ENCODE measurements around the gene WDR13. TPM values are rescaled to one million over a fixed set of nuclear protein-coding genes. Genes with fewer than 3 reads are reported as not detected.

The WDR13 gene
- total RNA-seq, 4 donors from 2014 or later: 95.1 to 218 (median 107) TPM

GRCh38 chrX:48631376-48632090 lies 34.2 kb downstream of the WDR13 start:
- H3K27ac ChIP-seq: no peak overlapping the region

GRCh38 chrX:48632207-48632606 lies 34.9 kb downstream of the WDR13 start:
- H3K4me3 ChIP-seq: no peak overlapping the region
- H3K27ac ChIP-seq: no peak overlapping the region
- no peak for TF ChIP-seq POLR2A (IDR thresholded peaks at IDR 0.05)

More at GRCh38 chrX:48631376-48632090, 34.2 kb downstream of the WDR13 start:
- Histone ChIP-seq H3K27me3 (no peaks in the 10 kb centered on the region), H3K4me3 (no peak overlapping the region), H3K36me3 (no peaks in the 10 kb centered on the region), H3K9me3 (no peaks in the 10 kb centered on the region), H3K4me1 (peaks cover 0 to 5% (median 1%) of the 10 kb centered on the region in 4 donors)
- TF ChIP-seq POLR2A (IDR thresholded peaks at IDR 0.05): no peak
- TF ChIP-seq CTCF (IDR thresholded peaks at IDR 0.05): peak in 5 of 6 experiments; percentile 21 to 69 (median 62)
- DNase-seq: peak; percentile 55 to 87 (median 68)

GRCh38 chrX:48636301-48636700 lies 39.0 kb downstream of the WDR13 start:
- no peaks in the 10 kb centered on the region for H3K9me3 ChIP-seq
- no peak overlapping the region for H3K4me3 ChIP-seq
- no peak for DNase-seq
- TF ChIP-seq CTCF (IDR thresholded peaks at IDR 0.05): no peak
- TF ChIP-seq POLR2A (IDR thresholded peaks at IDR 0.05): no peak
- no peaks in the 10 kb centered on the region for H3K36me3 ChIP-seq
- no peak overlapping the region for H3K27ac ChIP-seq
- peaks cover 0 to 5% (median 1%) of the 10 kb centered on the region in 4 donors for H3K4me1 ChIP-seq
- no peaks in the 10 kb centered on the region for H3K27me3 ChIP-seq

More at GRCh38 chrX:48632207-48632606, 34.9 kb downstream of the WDR13 start:
- DNase-seq: peak in 1 of 3 donors; percentile 9
- Histone ChIP-seq H3K9me3 (no peaks in the 10 kb centered on the region), H3K36me3 (no peaks in the 10 kb centered on the region), H3K27me3 (no peaks in the 10 kb centered on the region), H3K4me1 (peaks cover 0 to 5% (median 1%) of the 10 kb centered on the region in 4 donors)

- H3K4me1 ChIP-seq: peaks cover 0 to 3% (median under 1%) of the 10 kb centered on the region in 4 donors
- TF ChIP-seq POLR2A (IDR thresholded peaks at IDR 0.05) (no peak), CTCF (IDR thresholded peaks at IDR 0.05) (no peak)
- DNase-seq: no peak
Observed at GRCh38 chrX:48636776-48637175, 39.5 kb downstream of the WDR13 start.

GRCh38 chrX:48645669-48646068 lies 48.4 kb downstream of the WDR13 start:
- Histone ChIP-seq H3K36me3 (no peaks in the 10 kb centered on the region), H3K4me3 (no peak overlapping the region), H3K4me1 (peaks cover 0 to 3% (median 0%) of the 10 kb centered on the region in 4 donors), H3K9me3 (no peaks in the 10 kb centered on the region), H3K27ac (no peak overlapping the region), H3K27me3 (no peaks in the 10 kb centered on the region)
- DNase-seq: no peak
- TF ChIP-seq POLR2A (IDR thresholded peaks at IDR 0.05) (no peak), CTCF (IDR thresholded peaks at IDR 0.05) (no peak)

More at GRCh38 chrX:48636776-48637175, 39.5 kb downstream of the WDR13 start:
- no peaks in the 10 kb centered on the region for H3K9me3 ChIP-seq
- H3K4me3 ChIP-seq: no peak overlapping the region
- no peaks in the 10 kb centered on the region for H3K27me3 ChIP-seq
- H3K36me3 ChIP-seq: no peaks in the 10 kb centered on the region
- no peak overlapping the region for H3K27ac ChIP-seq

GRCh38 chrX:48648336-48648751 lies 51.1 kb downstream of the WDR13 start:
- peak overlapping the region in 1 of 4 donors; percentile 16 for H3K27ac ChIP-seq

More at GRCh38 chrX:48648336-48648751, 51.1 kb downstream of the WDR13 start:
- H3K9me3 ChIP-seq: no peaks in the 10 kb centered on the region
- no peaks in the 10 kb centered on the region for H3K27me3 ChIP-seq
- no peak for TF ChIP-seq POLR2A (IDR thresholded peaks at IDR 0.05)
- TF ChIP-seq CTCF (IDR thresholded peaks at IDR 0.05): peak in 4 of 6 experiments; percentile 34 to 51 (median 45)
- H3K4me3 ChIP-seq: no peak overlapping the region
- peaks cover 0 to 3% (median 0%) of the 10 kb centered on the region in 4 donors for H3K4me1 ChIP-seq
- peak in 2 of 3 donors; percentile 20 to 67 for DNase-seq
- no peaks in the 10 kb centered on the region for H3K36me3 ChIP-seq
